Measurements from ENCODE around the gene TEX19.
"Not testable (repeated sequence)": the region's sequence is repeated elsewhere in the genome, so short reads cannot be mapped to it uniquely, and the experiment has no call there.

Gene TEX19

GRCh38 chr17:82377294-82377693 lies 18.2 kb downstream of the TEX19 start:
- DNase-seq (ENCODE audit: low read depth in 2 of 2), result not testable (repeated sequence)

GRCh38 chr17:82377924-82378740 lies 19.1 kb downstream of the TEX19 start:
- DNase-seq (ENCODE audit: low read depth in 2 of 2), result no peak

- no peak for DNase-seq (ENCODE audit: low read depth in 2 of 2)
These were observed 19.6 kb downstream of the TEX19 start for GRCh38 chr17:82378741-82379021.

- no peak for DNase-seq (ENCODE audit: low read depth in 2 of 2)
These were observed 22.0 kb downstream of the TEX19 start for GRCh38 chr17:82380860-82381702.

GRCh38 chr17:82381703-82382009 lies 22.6 kb downstream of the TEX19 start:
- DNase-seq (ENCODE audit: low read depth in 2 of 2), result not testable (repeated sequence)

GRCh38 chr17:82382220-82382932 lies 23.3 kb downstream of the TEX19 start:
- not testable (repeated sequence) for DNase-seq (ENCODE audit: low read depth in 2 of 2)

GRCh38 chr17:82382933-82383255 lies 23.8 kb downstream of the TEX19 start:
- no peak for DNase-seq (ENCODE audit: low read depth in 2 of 2)

GRCh38 chr17:82383411-82383810 lies 24.4 kb downstream of the TEX19 start:
- DNase-seq (ENCODE audit: low read depth in 2 of 2), result no peak

- DNase-seq (ENCODE audit: low read depth in 2 of 2), result no peak
These were observed 25.1 kb downstream of the TEX19 start for GRCh38 chr17:82384051-82384729.

GRCh38 chr17:82384730-82385481 lies 25.9 kb downstream of the TEX19 start:
- DNase-seq (ENCODE audit: low read depth in 2 of 2), result no peak

- no peak for DNase-seq (ENCODE audit: low read depth in 2 of 2)
These were observed 26.7 kb downstream of the TEX19 start for GRCh38 chr17:82385559-82386254.

GRCh38 chr17:82386255-82386831 lies 27.3 kb downstream of the TEX19 start:
- DNase-seq (ENCODE audit: low read depth in 2 of 2), result no peak

- DNase-seq (ENCODE audit: low read depth in 2 of 2), result no peak
These were observed 28.0 kb downstream of the TEX19 start for GRCh38 chr17:82386881-82387704.

GRCh38 chr17:82387705-82388106 lies 28.7 kb downstream of the TEX19 start:
- DNase-seq (ENCODE audit: low read depth in 2 of 2), result no peak

- DNase-seq (ENCODE audit: low read depth in 2 of 2), result no peak
These were observed 29.3 kb downstream of the TEX19 start for GRCh38 chr17:82388223-82388921.

- DNase-seq (ENCODE audit: low read depth in 2 of 2), result no peak
These were observed 29.9 kb downstream of the TEX19 start for GRCh38 chr17:82388922-82389283.

GRCh38 chr17:82389379-82389778 lies 30.3 kb downstream of the TEX19 start:
- no peak for DNase-seq (ENCODE audit: low read depth in 2 of 2)

- DNase-seq (ENCODE audit: low read depth in 2 of 2), result no peak
These were observed 31.2 kb downstream of the TEX19 start for GRCh38 chr17:82390015-82390859.
